SIG-M5 (cell line): ENCODE measurements around the gene MAPK8.
"Not testable (repeated sequence)": the region's sequence is repeated elsewhere in the genome, so short reads cannot be mapped to it uniquely, and the experiment has no call there.

ENCODE experiments used
- DNase-seq: peaks from one replicate; lab custom pipeline; 2025; lab: John Stamatoyannopoulos, UW

MAPK8 gene

DNA sequence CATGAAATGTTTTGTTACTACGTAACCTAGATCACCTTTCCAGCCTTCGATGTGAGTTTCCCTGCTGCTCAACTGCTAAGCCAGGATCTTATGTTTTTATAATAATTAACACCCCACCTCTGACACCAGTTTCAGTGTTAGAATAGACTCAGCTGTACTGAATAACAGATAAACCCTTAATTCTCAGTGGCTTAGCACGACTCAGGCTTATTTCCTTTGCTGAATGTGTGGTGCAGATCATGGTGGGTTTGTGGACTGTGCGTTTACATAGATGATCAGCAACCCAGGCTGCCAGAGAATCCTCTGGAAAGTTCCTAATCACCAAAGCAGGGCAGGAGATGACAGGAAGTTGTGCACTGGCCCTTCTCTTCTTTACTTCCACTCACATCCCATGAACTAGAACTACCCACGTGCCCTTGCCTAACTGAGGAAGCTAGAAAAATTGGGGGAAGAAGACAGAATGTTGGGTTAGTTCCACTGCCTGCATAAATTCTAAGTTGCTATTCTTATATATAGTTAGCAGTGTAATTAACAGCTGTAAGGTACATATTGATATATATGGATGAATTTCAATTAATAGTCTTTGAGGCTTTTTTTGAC lies 111.8 kb downstream of the MAPK8 start:
- no peak for DNase-seq

- DNase-seq: no peak
Observed at GRCh38 chr10:48419714-48420113, 113.2 kb downstream of the MAPK8 start.

DNA sequence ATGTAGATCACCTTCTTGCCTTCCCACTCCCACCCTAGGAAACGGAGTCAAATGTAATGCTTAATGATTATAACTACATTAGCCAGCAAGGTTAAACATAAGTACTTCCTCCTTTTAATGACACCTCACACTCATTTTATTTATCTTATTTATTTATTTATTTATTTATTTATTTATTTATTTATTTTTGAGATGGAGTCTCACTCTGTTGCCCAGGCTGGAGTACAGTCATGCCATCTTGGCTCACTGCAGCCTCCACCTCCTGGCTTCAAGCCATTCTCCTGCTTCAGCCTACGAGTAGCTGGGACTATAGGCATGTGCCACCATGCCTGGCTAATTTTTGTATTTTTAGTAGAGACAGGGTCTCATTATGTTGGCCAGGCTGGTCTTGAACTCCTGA lies 115.4 kb downstream of the MAPK8 start:
- not testable (repeated sequence) for DNase-seq

DNA sequence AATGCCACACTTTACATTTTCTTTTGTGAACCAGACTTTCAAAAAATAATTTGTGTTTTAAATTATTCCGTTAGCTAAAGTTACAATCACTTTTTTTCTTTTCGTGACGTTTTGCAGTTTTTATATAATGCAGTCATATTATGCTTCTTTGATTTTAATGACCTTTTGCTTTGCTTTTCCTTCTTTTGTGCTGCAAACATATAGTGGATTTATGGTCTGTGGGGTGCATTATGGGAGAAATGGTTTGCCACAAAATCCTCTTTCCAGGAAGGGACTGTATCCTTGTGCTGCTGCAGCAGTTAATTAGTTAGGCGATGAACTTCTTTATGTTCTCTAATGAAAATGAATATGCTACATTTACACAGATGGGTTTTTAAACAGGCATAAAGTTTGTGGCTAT lies 117.4 kb downstream of the MAPK8 start:
- DNase-seq: no peak

DNA sequence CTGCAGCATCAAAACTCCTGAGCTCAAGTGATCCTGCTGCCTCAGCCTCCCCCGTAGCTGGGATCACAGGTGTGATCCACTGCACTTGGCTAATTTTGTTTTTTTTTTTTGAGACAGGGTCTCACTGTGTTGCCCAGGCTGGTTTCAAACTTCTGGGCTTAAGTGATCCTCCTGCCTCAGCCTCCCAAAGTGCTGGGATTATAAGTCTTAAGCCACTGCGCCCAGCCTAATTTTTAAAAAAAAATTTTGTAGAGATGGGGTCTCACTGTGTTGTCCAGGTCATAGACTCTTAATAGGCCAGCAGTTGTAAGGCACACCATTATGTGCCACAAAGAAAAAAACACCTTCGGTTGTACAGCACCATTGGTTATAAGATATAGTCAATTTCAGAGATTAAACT lies 122.4 kb downstream of the MAPK8 start:
- no peak for DNase-seq

GRCh38 chr10:48429309-48429708 lies 122.8 kb downstream of the MAPK8 start:
- no peak for DNase-seq

DNA sequence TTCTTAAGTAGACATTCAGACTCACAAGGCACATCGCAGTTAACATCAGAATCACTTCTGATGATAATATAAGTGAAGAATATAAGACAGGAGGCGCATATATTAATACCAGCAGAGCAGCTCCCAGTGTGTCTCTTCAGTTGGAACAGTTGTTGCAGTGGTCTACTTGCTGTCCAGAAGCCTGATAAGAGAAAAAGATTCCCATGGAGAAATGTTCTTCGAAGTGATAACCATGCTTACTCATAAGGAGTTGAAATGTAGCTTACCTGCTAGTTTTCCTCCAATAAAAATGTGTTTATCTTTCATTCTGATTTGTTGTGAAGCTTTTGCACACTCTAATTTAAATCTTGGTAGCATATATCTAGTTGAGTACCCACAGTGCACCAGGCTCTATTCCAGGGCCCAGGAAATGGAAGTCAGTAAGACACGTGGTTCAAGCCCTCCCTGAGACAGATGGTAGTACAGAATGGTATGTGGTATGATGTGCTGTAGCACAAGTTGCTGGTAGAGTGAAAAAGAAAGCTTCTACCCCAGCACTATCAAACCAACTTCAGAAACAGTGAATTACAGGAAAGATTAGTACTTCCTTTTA lies 124.0 kb downstream of the MAPK8 start:
- no peak for DNase-seq

DNA sequence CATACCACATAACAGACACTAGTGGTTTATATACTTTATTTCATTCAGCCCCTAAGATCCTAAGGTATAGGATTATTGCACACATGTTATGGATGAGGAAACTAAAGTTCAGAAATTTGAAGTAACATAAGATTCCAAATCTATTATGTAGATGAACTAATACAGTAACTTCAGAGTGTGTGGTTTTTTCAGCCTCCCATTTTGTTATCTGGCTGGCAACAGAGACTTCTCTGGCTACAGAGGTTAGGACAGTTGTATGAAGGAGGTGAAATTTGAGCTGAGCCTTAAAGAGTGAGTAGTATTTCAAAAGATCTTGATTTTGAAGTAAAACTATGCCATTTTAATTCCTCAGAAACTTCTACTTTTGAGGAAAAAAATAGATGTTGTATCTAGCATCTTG lies 125.4 kb downstream of the MAPK8 start:
- DNase-seq: no peak

GRCh38 chr10:48437546-48437945 lies 131.1 kb downstream of the MAPK8 start:
- DNase-seq: no peak

GRCh38 chr10:48439031-48439430 lies 132.6 kb downstream of the MAPK8 start:
- DNase-seq: no peak

- no peak for DNase-seq
Observed at GRCh38 chr10:48439581-48440041, 133.1 kb downstream of the MAPK8 start.

- no peak for DNase-seq
Observed at GRCh38 chr10:48440771-48441170, 134.3 kb downstream of the MAPK8 start.

DNA sequence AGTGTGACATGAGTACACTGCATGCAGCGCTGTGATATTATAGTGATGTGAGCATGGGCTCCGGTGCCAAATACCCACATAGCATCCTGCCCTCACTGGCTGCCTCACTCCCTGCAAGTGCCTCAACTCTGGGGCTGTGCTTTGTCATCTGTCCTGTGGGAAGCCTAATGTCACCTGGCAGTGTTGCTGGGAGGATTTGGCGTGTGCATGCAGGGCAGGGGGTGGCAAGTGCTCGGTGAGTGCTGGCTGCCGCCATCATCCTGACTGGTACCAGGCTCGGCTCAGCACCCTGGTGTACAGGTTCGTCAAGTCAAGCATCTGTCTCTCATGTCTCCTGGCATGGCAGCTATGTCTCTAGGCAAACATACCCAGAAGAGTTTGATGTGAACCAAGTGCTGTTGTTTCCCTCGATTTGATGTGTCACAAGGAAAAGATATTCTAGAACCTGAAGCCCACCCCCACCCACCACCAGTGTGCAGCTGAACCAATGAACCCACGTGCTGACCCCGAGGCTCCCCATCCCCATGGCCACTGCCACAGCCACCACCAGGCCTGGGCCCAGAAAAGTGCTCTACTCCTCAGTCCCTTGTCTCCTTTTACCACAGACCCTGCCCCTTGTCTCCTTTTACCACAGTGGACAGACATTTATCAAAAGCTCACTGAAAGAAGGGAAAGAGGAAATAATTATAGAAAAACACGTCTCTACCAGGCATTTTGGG lies 135.8 kb downstream of the MAPK8 start:
- DNase-seq: no peak

- no peak for DNase-seq
Observed at GRCh38 chr10:48442809-48443177, 136.3 kb downstream of the MAPK8 start.

DNA sequence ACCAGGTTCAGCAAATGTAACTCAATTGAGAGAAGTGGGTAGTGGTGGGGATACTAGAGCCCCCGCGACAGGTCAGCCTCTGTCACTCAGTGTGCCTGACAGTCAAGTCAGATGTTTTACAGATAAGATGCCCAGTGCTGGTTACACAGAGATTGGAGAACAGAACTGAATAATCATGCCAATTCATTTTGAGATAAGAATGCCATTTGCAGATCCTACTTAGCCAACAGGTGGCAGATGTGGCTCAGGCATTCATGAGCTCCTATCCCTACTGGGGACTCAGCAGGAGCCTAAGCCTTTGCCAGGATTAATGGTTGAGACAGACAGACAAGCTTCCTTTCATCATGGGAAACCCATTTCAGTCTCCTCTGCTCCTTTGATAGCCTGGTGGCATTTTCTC lies 137.8 kb downstream of the MAPK8 start:
- DNase-seq: no peak

GRCh38 chr10:48444861-48445841 lies 138.7 kb downstream of the MAPK8 start:
- DNase-seq: no peak

- no peak for DNase-seq
Observed at GRCh38 chr10:48445932-48446331, 139.5 kb downstream of the MAPK8 start.

DNA sequence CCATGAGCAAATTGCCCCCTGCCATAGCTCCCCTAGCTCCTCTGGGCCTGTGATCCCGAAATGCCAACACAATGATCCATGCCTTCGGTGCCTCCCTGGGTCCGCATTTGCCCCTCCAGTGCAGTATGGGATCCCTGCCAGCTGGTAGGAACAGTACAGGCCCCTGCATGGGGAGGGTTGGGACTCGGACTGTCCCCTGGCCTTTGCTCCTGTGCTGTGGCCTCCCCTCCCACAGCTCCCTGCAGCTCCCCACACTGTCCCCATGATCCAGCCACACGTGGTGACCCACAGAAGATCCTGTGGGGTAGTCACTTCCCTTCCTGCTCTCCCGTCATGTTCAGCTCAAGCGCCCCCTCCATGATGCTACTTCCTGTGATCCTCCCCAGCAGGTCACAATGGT lies 140.3 kb downstream of the MAPK8 start:
- DNase-seq: no peak

- DNase-seq: no peak
Observed at GRCh38 chr10:48447356-48448215, 141.1 kb downstream of the MAPK8 start.

- DNase-seq: no peak
Observed at GRCh38 chr10:48448796-48449195, 142.3 kb downstream of the MAPK8 start.

DNA sequence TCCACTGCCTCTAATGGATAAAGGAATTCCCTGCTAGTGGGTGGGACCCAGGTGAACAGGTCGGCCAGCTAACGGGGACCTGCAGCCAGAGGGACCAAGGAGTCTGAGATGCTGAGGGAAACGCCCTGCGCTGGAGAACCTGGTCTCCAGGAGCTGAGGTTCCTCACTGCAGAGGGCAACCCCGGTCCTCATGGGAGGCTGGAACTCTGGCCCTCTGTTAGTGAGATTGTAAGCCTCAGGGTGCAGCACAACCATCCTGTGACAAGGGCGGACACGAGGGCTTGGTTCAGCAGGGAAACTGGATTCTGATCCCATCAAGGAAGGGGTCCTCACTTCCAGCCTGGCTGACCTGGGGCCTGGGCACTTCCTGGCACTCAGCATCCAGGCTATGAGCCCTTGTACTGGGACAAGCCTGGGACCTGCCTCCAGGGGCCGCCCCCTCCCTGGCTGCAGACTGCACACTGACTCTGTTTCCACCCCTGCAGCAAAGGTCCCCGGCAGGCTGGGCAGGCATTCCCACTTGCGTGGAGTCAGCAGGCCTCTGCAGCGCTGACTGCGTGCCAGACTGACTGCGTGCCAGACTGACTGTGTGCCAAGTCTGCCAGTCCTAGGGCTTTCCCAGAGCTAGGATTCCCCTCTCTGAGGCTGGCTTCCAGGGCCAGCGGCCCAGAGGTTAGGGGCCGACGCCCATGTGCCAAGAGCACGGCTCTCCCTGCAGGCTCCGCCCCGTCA lies 143.2 kb downstream of the MAPK8 start:
- no peak for DNase-seq
